Coronary artery (tissue), 2 donors: ENCODE results near the gene MARF1.
"Not testable (repeated sequence)": the region's sequence is repeated elsewhere in the genome, so short reads cannot be mapped to it uniquely, and the experiment has no call there.

Source experiments
- DNase-seq: peaks from one replicate; pipeline ENCODE4 v3.0.0-alpha.2; 2017; ENCODE audit warnings: low spot score
- H3K27ac ChIP-seq, 2 donors: fragments of 200-600 bp; sonication (generic); one replicate each; pipeline ENCODE4 v1.5.1; 2016 to 2019
- H3K4me3 ChIP-seq: fragments of 200-600 bp; sonication (generic); 2 replicates; pipeline ENCODE4 v1.5.1; 2016; ENCODE audit warnings: mild to moderate bottlenecking, moderate library complexity
- TF ChIP-seq, protein P1 (sequence below): fragments of 200-600 bp; sonication (generic); IDR thresholded peaks from one replicate; pipeline ENCODE4 v1.5.1; 2019; ENCODE audit warnings: antibody characterized with exemption

The MARF1 gene

DNA sequence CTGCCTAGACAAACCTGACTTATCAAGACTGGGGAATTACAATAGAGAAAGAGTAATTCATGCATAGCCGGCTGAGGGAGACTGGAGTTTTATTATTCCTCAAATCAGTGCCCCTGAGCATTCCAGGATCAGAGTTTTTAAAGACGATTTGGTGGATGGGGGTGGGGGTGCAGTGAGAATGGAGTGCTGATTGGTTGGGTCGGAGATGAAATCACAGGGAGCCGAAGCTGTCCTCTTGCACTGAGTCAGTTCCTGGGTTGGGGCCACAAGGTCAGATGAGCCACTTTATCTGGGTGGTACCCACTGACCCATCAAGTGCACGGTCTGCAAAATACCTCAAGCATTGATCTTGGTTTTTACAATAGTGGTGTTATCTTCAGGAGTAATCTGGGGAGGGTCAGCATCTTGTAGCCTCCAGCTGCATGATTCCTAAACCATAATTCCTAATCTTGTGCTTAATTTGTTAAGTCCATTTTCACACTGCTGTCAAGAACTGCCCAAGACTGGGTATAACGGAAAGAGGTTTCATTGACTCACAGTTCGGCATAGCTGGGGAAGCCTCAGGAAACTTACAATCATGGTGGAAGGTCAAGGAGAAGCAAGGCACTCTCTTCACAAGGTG lies 69.6 kb downstream of the MARF1 start:
- TF ChIP-seq, protein P1, sequence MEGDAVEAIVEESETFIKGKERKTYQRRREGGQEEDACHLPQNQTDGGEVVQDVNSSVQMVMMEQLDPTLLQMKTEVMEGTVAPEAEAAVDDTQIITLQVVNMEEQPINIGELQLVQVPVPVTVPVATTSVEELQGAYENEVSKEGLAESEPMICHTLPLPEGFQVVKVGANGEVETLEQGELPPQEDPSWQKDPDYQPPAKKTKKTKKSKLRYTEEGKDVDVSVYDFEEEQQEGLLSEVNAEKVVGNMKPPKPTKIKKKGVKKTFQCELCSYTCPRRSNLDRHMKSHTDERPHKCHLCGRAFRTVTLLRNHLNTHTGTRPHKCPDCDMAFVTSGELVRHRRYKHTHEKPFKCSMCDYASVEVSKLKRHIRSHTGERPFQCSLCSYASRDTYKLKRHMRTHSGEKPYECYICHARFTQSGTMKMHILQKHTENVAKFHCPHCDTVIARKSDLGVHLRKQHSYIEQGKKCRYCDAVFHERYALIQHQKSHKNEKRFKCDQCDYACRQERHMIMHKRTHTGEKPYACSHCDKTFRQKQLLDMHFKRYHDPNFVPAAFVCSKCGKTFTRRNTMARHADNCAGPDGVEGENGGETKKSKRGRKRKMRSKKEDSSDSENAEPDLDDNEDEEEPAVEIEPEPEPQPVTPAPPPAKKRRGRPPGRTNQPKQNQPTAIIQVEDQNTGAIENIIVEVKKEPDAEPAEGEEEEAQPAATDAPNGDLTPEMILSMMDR = no peak
- Histone ChIP-seq H3K27ac (no peak overlapping the region), H3K4me3 (no peak overlapping the region)
- DNase-seq = no peak

DNA sequence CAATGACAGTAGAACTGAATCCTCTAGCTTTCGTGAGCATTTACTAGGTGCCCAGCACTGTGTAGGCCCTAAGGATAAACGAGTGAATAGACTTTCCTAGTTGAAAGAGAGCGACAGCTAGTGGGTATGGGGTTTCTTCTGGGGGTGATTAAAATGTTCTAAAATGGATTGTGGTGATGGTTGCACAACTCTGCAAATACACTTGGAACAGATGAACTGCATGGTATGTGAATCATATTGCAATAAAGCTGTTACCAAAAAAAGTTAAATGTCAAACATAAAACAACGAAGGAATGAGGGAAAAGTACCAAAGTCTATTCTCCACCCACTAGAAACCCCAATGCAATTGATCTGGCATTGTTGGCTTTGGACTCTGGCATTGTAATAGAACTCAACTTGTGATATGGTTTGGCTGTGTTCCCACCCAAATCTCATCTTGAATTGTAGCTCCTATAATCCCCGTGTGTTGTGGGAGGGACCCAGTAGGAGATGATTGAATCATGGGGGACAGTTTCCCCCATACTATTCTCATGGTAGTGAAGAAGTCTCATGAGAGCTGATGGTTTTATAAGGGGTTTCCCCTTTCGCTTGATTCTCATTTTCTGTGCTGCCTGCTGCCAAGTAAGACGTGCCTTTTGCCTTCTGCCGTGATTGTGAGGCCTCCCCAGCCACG lies 70.5 kb downstream of the MARF1 start:
- Histone ChIP-seq H3K4me3 (no peak overlapping the region), H3K27ac (no peak overlapping the region)
- no peak for DNase-seq
- TF ChIP-seq, protein P1 = no peak

DNA sequence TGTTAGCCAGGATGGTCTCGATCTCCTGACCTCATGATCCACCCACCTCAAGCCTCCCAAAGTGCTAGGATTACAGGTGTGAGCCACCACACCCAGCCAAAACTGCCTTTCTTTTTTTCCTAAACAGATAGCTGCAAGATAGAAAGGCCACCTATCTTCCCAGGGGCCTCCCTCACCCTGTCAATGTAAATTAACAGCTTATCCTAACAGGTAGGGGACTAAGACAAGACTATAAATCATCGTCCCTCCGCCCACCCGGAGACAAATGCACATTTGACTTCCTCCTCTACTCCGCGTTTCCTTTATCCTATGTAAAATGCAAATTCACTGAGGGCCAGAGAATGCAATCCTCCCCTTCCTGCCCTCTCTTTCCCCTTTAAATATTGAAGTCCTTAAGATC lies 71.4 kb downstream of the MARF1 start:
- Histone ChIP-seq H3K27ac (no peak overlapping the region), H3K4me3 (no peak overlapping the region)
- TF ChIP-seq, protein P1 = no peak
- no peak for DNase-seq

DNA sequence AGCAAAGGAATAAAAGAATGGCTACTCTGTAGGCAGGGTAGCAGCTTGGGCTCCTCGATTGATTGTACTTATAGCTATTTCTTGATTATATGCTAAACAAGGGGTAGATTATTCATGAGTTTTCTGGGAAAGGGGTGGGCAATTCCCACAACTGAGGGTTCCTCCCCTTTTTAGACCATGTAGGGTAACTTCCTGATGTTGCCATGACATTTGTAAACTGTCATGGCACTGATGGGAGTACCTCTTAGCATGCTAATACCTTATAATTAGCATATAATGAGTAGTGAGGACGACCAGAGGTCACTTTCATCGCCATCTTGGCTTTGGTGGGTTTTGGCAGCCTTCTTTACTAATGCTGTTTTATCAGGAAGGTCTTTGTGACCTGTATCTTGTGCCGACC lies 72.3 kb downstream of the MARF1 start:
- H3K4me3 ChIP-seq, H3K27ac ChIP-seq, DNase-seq: not testable (repeated sequence)

DNA sequence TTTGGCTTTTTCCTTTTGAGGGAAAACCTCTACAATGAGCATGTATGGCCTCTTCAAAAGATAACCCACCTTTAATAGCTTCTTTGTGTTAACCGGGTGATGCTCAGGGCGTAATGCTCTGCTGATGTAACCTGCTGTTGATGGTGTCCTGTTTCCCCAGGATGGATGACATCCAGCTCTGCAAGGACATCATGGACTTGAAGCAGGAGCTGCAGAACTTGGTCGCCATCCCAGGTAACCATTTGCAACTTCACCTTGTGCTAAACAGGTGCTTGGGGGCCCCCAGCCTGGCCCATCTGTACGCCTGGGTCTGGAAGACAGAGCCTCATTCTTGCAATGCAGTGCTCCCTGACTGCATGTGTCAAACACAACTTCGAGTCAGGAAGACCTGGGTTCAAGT lies 75.1 kb downstream of the MARF1 start:
- no peak overlapping the region for H3K27ac ChIP-seq
- TF ChIP-seq, protein P1 = no peak
- no peak for DNase-seq
- no peak overlapping the region for H3K4me3 ChIP-seq

DNA sequence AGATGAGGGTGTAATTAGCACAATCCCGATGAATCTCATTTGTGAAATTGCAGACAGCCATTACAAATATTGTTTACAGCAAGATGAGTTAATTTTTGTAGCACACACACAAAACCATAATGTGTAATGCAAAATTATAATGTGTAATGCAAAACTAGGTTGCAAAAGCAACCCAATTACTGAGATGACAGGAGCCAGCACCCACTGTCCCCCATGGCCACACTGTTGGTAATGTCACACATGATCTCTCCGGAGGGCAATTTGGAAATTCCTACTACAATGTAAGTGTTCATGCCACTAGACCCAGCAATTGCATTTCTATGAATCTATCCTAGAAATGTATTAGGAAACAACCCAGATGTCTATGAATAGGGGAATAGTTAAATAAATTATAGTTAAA lies 76.9 kb downstream of the MARF1 start:
- Histone ChIP-seq H3K27ac (no peak overlapping the region), H3K4me3 (no peak overlapping the region)
- TF ChIP-seq, protein P1 = no peak
- DNase-seq = no peak

DNA sequence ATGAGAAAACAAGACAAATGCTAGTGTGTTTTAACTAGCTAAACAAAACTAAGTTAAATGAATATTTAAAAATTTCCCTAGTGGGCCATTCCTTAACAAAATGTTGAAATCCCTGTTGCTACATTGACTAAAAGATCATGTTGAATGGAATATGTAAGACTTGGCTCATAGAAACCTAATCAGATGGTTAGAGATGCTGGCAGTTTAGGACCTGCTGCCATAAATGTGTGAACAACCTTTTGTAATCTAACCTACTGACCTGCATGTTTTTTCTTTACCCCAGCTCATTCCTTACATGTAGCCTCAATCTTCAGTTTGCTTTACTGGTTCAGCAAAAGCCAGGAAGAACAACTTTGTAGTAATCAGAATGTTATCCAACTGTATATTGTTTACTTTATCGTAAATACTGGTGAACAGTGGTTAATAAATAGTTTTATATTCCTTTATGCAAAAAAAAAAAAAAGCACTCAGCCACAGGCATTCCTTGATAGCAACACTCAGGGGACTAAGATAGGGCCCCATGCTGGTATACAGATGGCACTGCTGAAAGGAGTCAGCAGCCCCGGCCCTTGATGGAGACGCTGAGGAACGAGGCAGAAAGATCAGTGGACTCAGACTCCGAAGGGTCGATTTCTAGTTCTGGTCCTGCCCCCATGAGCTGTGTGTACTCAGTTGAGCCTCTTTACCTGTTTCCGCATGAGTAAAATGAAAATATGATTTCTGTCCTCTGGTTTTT lies 78.2 kb downstream of the MARF1 start:
- no peak overlapping the region for H3K27ac ChIP-seq
- no peak for DNase-seq
- TF ChIP-seq, protein P1 = no peak
- no peak overlapping the region for H3K4me3 ChIP-seq
